Stimulated activated CD4-positive, alpha-beta T cell treated with anti-CD3 and anti-CD28 coated beads, Interleukin-1b, Interleukin-23, amount 100 ng/mL, for 1 hour (primary cell): Measurements from ENCODE around the gene SV2C.

ENCODE experiments used
- DNase-seq, 2 donors: peaks; one replicate each; pipeline ENCODE4 v3.0.0-alpha.2; 2020; ENCODE audit warnings: low read depth in 2 of 2

Gene SV2C

GRCh38 chr5:76104027-76104426 lies 20.8 kb downstream of the SV2C start:
- no peak for DNase-seq

DNA sequence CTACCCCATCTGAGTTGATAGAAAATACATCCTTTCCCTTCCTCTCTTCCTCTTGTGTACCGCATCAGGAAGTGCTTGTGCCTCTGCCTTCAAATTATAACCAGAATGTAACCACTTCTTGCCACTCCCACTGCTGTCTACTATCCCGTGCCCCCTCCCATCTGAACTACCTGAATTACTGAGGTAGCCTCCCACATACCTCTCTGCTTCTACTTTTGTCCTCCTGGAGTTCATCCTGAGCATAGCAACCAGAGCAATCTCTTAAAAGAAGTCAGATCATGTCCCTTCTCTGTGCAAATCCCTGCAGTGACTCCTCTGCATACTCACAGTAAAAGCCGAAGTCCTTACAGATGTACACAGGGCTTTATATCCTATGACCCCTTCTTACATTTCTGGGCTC lies 23.0 kb downstream of the SV2C start:
- DNase-seq, result no peak

DNA sequence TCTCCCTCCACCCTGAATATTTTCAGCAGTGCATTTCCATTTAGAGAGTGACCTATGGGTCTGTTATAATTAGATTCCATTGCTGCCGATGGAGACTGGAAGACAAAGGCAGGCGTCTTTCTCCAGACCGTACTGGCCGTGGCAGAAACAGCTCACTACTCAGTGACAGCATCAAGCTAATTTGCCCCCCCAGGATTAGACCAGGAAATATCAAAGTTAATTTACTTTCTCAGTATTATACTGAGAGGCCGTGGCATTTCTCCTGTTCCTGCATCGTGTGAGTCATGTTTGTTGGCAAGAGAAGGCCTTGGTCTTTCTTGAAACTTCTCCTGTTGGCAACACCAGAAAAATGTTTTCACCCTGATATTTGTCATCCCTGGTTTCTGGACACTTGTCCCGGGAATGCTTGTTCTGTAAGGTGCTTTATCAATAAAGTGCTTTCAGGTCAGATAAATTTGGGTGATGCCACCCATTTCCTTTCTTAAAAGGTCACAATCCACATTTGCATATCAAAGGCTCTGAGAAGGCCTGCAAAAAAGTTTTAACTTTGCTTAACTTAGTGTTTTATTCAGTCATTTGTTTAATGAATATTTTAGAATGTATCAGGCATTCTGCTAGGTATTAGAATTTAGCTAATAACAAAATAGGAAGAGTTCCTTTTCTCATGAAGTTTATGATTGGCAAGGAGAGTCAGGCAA lies 28.4 kb downstream of the SV2C start:
- DNase-seq, result no peak

DNA sequence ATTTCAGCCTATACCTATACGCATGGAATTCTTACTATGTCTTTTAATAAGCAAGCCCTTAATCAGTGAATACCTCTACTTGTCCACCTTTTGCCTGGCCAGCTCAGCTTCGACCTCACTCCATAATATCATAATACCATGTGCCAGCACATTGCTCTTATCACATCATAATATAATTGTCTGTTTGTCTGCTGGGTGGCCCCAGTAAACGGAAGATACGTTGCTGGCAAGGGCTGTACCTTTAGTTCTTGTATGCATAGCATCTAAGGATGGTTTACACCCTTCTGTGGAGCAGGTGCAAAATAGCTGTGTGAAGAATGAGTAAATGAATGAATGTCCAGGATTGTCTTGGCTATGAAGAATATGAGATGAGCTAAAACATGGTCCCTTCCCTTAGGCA lies 29.9 kb downstream of the SV2C start:
- no peak for DNase-seq

GRCh38 chr5:76114179-76114851 lies 31.1 kb downstream of the SV2C start:
- no peak for DNase-seq

- no peak for DNase-seq
Measured at GRCh38 chr5:76125346-76125745, 42.2 kb downstream of the SV2C start.

GRCh38 chr5:76125888-76126287 lies 42.7 kb downstream of the SV2C start:
- no peak for DNase-seq

DNA sequence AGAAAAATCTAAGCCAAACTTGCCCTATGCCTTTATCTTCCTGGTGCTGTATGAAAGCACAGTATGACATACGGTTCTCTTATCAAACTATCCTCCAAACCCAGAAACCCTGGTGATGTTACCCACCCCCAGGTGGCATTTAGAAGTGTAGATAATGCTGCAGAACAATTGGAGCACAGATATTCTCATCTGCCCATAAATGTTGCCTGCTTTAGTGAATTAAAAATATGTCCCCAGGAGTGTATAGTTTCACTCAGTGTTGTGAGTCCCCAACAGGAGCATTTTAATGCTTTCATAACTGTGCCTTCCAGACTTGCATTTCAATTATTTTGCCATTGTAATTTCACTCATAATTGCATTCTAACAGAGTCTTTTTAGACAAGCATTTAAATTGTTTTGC lies 50.8 kb downstream of the SV2C start:
- no peak for DNase-seq

GRCh38 chr5:76134646-76135045 lies 51.5 kb downstream of the SV2C start:
- DNase-seq, result no peak

- DNase-seq, result no peak
Measured at GRCh38 chr5:76137887-76138542, 54.8 kb downstream of the SV2C start.

DNA sequence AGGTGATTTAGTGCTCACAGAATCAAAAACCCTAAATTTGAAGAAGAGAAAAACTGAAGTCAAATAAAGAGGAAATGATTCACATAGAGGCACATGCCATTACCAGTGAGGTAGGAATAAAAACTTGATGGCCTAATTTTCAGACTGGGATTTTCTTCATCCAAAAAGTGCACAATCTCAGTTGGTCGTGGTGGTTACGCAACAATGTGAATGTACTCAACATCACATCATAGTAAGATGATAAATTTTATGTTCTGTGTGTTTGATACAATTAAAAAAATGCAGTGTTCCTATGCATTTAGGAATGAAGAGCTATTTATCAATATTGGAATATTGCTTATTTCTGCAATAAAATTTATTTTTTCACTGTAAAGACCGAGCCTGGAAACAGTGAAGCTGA lies 60.7 kb downstream of the SV2C start:
- no peak for DNase-seq

GRCh38 chr5:76144513-76145274 lies 61.5 kb downstream of the SV2C start:
- DNase-seq, result no peak

- no peak for DNase-seq
Measured at GRCh38 chr5:76145945-76146344, 62.8 kb downstream of the SV2C start.

- DNase-seq, result no peak
Measured at GRCh38 chr5:76149636-76150035, 66.5 kb downstream of the SV2C start.

DNA sequence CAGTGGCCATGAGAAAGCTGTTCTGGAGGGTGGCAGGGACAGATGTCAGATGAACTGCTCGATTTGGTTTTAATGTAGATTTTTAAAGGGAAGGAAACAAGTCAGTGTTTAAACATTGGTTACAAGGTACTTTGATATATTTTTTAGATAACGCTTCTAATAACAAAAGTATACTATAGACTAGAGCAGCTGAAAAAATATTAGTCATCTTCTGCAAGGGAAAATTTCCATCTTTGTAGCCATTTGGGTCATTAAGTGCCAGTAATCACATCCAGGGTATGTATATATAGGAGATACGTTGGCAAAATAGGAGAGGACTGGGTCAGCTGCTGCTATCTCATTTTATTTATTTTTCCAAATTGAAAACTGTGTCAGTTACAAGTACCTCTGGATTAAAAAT lies 69.0 kb downstream of the SV2C start:
- no peak for DNase-seq

DNA sequence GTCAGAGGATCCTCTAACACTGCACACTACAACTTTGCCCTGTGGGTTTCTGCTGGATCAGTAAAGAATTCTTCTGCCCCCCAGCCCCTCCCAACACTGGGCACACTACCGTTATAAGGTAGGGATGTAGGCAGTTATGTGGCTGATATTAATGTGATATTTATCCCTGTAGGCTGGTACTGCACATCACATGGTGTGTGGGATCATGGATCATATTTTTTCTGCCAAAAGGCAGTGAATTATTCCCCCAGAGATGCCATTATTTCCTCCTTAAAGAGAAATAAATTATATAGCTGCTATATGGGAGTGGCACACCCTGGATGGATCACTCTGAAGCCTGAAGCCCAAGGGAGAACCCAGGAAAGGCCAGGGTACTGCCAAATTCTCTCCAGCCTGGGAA lies 69.5 kb downstream of the SV2C start:
- DNase-seq, result no peak

- no peak for DNase-seq
Measured at GRCh38 chr5:76153271-76153670, 70.1 kb downstream of the SV2C start.

- DNase-seq, result no peak
Measured at GRCh38 chr5:76154009-76154690, 71.0 kb downstream of the SV2C start.

DNA sequence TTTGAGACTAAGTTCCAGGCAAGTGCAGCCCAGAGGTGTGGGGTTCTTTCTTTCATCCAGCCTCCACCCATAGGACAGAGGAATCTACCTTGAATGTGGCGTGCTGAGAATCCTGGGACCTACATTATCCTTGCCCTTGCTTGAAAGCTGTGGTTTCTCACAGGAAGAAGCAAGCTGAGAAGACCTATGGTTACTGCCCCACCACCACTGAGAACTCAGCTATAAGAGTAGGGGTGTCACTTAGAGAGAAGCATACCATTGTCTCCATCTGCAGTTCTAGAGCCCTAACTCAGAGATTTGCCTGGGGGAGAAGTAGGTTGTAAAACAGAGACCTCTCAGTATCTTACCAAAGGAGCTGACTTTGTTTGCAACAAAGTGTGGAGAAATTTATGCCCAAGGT lies 72.4 kb downstream of the SV2C start:
- DNase-seq, result no peak

DNA sequence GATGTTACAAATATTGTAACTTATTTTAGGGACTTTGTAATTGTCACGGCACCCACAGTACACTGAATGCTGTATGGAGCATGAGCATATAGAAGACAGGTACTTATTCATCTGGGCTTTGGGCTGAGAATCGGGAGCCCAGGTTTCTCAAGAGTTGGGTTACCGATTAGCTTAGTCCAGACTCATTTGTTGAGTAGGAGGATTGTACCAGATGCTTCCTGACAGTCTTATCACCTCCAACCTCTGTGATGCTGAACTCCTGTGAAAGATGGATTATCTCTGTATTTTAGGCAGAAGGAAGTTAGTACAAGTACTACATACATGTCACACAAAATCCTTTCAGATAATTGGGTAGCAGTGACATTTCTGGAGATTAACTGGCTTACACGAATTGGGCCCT lies 79.2 kb downstream of the SV2C start:
- no peak for DNase-seq

GRCh38 chr5:76163111-76163628 lies 80.0 kb downstream of the SV2C start:
- no peak for DNase-seq

DNA sequence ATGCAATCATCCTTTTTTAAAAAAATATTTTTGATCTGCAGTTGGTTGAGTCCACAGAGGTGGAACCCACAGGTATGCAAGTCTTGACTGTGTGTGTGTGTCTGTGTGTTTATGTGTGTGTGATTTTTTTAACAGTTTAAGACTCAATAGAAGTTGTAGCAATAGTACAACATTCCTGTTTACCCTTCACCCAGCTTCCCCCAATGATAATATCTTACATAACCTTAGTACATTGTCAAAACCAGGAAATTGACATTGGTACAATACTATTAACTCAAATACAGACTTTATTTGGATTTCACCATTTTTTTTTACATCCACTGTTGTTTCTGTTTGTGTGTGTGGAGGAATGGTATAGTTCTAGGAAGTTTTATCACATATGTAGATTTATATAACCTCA lies 81.8 kb downstream of the SV2C start:
- no peak for DNase-seq
